ENCODE measurements around the gene HEATR1.

DNA sequence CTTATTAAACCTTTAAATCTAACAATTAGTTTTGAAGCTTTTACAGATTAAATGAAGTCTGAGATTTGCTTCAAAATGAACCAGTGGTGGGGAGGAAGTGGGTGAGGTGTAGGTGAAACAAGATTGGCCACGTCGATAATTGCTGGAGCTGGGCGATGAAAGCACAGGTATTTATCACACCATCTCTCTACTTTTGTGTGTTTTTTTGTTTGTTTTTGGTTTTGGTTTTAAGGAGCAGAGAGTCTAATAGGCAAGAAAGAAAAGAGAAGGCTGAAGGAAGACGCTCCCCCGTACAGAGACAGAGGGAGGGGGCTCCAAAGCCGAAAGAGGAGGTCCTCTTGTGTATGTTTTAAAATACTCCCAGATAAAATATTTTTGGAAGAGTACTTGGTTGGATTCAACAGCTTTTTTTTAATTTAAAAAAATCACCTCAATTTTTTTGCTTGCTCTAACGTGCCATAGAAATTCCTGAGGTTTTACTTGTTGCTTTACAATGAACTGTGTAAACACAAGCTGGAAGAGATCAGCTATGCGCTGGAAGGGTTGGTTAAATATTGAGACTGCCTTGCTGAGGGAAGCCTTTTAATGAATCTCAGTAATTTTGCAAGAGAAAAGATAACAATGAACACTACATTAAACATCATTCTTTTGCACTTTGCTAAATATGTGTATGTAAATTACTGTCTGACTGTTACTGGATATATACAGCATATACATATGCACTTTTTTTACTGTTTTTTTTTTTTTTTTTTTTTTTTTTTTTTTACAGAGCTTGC is 87.2 kb downstream of the HEATR1 start:
- TF ChIP-seq CTCF (IDR thresholded peaks at IDR 0.05) (no peak), EP300 (IDR thresholded peaks at IDR 0.05) (no peak), POLR2A (IDR thresholded peaks at IDR 0.05) (no peak)

Measured in ovary (tissue), 3 donors.